Nephron progenitor cell (in vitro differentiated cells): ENCODE data around the gene NOM1.

Experiments used
- DNase-seq: peaks from one replicate; pipeline ENCODE4 v3.0.0; 2021
- H3K27ac Mint-ChIP-seq: 2 replicates; pipeline ENCODE4 v1.8.0; 2021; ENCODE audit warnings: mild to moderate bottlenecking, moderate library complexity, mixed read lengths
- H3K27me3 Mint-ChIP-seq: 2 replicates; pipeline ENCODE4 v1.8.0; 2021; ENCODE audit warnings: mild to moderate bottlenecking, low read depth, mixed read lengths; ENCODE audit not compliant: poor library complexity
- H3K36me3 Mint-ChIP-seq: 2 replicates; pipeline ENCODE4 v1.8.0; 2021; ENCODE audit warnings: low read depth, mixed read lengths
- H3K4me1 Mint-ChIP-seq: 2 replicates; pipeline ENCODE4 v1.8.0; 2021; ENCODE audit warnings: mixed read lengths
- H3K4me3 Mint-ChIP-seq: 2 replicates; pipeline ENCODE4 v1.8.0; 2021; ENCODE audit warnings: mild to moderate bottlenecking, moderate library complexity, mixed read lengths
- H3K9me3 Mint-ChIP-seq: 2 replicates; pipeline ENCODE4 v1.8.0; 2021; ENCODE audit warnings: mild to moderate bottlenecking, moderate library complexity, mixed read lengths
- TF ChIP-seq, protein P1 (sequence below): fragments of 200-600 bp; sonication (generic); IDR thresholded peaks from 2 replicates; pipeline ENCODE4 v1.5.0; 2021; ENCODE audit warnings: antibody characterized with exemption

The NOM1 gene

DNA sequence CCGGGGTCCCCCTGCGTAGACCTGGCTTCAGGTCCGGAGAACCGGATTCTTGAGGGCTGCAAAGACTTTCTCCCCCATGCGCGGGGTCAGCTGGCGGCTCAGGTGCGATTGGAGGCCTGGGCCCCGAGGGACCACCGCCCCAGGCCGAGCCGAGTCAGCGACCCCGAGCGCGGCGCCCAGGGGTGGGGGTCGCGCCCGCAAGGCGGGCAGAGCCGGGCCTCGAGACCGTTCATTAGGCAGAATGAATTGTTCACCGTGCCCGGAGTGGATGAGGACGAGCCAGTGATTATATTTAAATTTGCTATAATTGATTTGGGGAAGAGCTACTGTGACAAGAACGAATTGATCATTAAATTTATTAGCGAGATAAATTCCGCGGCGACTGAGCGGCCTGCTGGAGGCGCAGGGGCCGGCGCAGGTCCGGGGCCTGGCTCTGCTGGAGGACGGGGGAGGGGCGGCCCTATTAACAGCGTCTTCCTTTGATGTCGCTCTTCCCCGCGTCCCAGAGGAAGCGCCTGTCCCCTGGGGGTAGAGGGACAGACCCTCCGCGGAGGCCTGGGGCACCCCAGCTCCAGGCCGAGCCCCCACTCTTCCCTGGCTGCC lies 53.4 kb downstream of the NOM1 start:
- Mint-ChIP-seq H3K27ac (no peak overlapping the region), H3K9me3 (peaks cover 5% of the 10 kb centered on the region), H3K4me3 (peak overlapping the region; percentile 55), H3K27me3 (peaks cover 100% of the 10 kb centered on the region), H3K36me3 (no peaks in the 10 kb centered on the region), H3K4me1 (peaks cover 38% of the 10 kb centered on the region)
- DNase-seq, result peak; percentile 62
- TF ChIP-seq, protein P1, sequence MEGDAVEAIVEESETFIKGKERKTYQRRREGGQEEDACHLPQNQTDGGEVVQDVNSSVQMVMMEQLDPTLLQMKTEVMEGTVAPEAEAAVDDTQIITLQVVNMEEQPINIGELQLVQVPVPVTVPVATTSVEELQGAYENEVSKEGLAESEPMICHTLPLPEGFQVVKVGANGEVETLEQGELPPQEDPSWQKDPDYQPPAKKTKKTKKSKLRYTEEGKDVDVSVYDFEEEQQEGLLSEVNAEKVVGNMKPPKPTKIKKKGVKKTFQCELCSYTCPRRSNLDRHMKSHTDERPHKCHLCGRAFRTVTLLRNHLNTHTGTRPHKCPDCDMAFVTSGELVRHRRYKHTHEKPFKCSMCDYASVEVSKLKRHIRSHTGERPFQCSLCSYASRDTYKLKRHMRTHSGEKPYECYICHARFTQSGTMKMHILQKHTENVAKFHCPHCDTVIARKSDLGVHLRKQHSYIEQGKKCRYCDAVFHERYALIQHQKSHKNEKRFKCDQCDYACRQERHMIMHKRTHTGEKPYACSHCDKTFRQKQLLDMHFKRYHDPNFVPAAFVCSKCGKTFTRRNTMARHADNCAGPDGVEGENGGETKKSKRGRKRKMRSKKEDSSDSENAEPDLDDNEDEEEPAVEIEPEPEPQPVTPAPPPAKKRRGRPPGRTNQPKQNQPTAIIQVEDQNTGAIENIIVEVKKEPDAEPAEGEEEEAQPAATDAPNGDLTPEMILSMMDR, result no peak

DNA sequence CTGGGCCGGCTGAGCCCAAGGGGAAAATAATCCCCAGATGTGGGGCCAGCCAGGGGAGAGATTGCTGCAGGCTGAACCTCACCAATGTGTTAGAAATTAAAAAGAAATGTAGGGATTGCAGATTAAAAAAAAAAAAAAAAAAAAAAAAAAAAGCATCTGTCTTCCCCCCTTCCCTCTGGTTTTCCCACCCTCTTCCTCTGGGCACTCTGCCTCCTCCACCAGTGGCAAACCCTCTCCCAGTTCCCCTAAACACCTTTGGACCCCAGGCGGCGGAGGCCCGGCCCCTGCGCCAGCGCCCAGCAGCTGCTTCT lies 53.9 kb downstream of the NOM1 start:
- H3K4me1 Mint-ChIP-seq, result peaks cover 38% of the 10 kb centered on the region
- TF ChIP-seq, protein P1, result no peak
- H3K9me3 Mint-ChIP-seq, result peaks cover 5% of the 10 kb centered on the region
- no peak overlapping the region for H3K4me3 Mint-ChIP-seq
- no peaks in the 10 kb centered on the region for H3K36me3 Mint-ChIP-seq
- H3K27me3 Mint-ChIP-seq, result peaks cover 100% of the 10 kb centered on the region
- H3K27ac Mint-ChIP-seq, result no peak overlapping the region
- DNase-seq, result no peak

DNA sequence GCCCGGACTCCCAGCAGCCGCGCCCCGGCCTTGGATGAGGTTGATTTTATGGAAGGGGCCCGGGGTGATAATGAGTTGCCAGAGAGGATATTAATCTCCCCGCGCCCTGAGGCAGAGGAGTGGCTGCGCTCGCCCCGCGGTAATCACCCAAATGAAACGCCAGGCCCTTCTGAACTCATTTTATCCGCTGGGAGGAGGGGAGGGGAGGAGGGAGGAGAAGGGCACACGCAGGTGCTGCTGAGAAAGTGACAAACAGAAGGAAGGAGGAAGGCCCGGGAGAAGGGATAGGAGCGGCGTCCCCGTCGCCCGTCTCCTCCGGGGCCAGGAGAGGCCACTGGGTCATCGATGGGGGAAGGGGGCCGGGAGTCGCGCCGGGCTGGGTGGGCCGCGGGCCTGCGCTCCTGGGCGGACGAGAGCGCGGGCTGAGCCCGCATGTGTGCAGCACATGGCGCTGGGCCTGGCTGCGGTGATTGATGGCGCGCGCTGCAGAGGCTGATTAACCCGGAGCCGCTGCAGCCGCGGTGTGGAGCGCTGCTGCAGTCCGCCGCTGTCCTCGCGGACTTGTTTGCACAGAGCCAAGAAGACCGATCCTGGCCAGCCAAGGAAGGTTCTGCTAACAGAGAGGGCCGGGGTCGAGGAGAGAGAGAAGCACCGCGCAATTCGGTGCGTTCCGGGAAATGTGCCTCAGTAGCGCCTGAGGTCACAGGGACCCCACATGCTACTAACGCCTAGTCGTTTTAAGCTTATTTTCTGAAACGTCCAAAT lies 54.4 kb downstream of the NOM1 start:
- peaks cover 38% of the 10 kb centered on the region for H3K4me1 Mint-ChIP-seq
- peaks cover 100% of the 10 kb centered on the region for H3K27me3 Mint-ChIP-seq
- TF ChIP-seq, protein P1, result no peak
- peak; percentile 75 for DNase-seq
- peaks cover 5% of the 10 kb centered on the region for H3K9me3 Mint-ChIP-seq
- no peak overlapping the region for H3K27ac Mint-ChIP-seq
- H3K36me3 Mint-ChIP-seq, result no peaks in the 10 kb centered on the region
- H3K4me3 Mint-ChIP-seq, result peak overlapping the region; percentile 23

DNA sequence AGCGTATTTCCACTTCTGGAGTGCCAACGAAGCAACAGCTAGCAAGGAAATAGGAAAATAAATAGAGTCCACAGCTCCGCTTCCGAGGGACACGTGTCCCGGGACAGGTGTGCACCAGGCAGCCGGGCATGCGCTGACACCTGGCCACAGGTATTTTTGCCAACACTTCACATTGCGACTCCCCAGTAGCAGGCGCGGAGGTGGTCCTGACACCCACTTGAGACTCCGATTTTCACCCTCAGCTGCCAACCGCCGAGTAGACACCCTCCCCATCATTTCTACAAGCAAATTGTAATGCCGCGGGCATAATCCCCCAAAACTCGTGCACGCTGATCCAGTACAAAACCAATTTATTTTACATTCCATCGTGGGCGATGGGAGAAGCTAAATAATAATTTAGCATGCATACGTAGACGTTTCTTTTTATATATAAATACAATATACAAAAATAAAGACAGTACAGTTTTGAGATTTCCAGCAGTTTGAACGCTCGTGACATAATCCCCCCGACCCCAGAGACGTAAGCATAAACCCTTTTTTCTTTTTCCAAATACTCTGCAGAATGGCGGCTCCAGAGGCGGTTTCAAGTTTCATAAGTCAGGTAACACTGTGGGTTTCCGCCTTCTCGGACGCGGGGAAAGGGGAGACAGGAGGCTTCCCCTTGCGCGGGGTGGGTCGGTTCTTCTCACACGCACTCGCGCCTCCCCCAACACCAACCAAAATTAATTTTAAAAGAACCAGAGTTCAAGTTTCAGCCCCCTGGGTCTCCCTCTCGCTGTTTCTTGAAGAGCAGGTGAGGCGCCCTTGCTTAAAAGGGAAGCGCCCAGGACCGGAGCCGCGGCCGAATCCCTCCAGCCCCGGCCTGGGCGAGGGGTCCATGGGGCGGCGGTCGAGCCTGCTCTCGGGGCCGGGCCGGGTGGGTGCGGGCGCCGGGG lies 55.3 kb downstream of the NOM1 start:
- H3K36me3 Mint-ChIP-seq, result no peaks in the 10 kb centered on the region
- peaks cover 5% of the 10 kb centered on the region for H3K9me3 Mint-ChIP-seq
- TF ChIP-seq, protein P1, result no peak
- H3K27me3 Mint-ChIP-seq, result peaks cover 98% of the 10 kb centered on the region
- no peak for DNase-seq
- H3K4me3 Mint-ChIP-seq, result peak overlapping the region; percentile 28
- no peak overlapping the region for H3K27ac Mint-ChIP-seq
- peaks cover 38% of the 10 kb centered on the region for H3K4me1 Mint-ChIP-seq

DNA sequence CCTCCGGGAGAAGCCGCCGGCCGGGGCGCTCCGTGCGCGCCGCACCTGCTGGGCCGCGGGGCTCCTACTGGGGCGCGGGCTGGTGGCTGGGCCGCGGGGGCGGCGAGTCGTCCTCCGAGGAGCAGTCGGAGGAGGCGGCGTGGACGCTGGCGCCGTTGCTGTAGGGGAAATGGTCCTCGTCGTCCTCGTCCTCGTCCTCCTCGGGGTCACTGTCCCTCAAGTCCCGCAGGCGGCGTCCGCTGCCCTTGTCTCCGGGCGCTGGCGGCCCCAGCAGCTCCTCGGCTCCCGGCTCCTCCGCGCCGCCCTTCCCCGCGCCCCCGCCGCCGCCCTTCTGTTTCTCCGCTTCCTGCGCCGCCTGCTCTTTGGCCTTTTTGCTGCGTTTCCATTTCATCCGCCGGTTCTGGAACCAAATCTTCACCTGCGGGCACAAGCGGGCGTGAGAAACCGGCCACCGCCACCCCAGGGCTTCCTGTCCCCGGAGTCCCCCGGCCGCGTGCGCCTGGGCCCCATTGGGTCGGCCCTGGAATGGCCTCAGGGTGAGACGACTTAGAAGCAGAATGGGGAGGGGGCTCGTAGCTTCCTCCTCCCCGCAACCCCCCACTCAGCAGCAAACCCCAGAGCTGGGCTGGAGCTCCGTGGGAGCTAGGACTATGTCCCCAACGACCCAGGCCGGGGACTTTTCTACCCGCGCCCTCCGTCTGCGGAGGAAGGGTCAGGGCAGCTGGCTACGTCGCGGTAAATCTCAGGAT lies 56.1 kb downstream of the NOM1 start:
- Mint-ChIP-seq H3K36me3 (no peaks in the 10 kb centered on the region), H3K9me3 (peaks cover 5% of the 10 kb centered on the region), H3K27ac (no peak overlapping the region), H3K4me3 (no peak overlapping the region), H3K4me1 (peaks cover 36% of the 10 kb centered on the region), H3K27me3 (peaks cover 90% of the 10 kb centered on the region)
- TF ChIP-seq, protein P1, result no peak
- no peak for DNase-seq
